H9 (cell line): ENCODE measurements around the gene MARVELD1. TPM values are rescaled to one million over a fixed set of nuclear protein-coding genes. Genes with fewer than 3 reads are reported as not detected.

Experiments
- DNase-seq: peaks from one replicate; pipeline ENCODE4 v3.0.0-alpha.2; 2017
- H2AFZ ChIP-seq: one replicate; pipeline ENCODE4 v1.6.1; 2013; ENCODE audit warnings: mild to moderate bottlenecking, low read length, control low read depth, moderate library complexity
- H2AK5ac ChIP-seq: 2 replicates; pipeline ENCODE4 v1.6.1; 2013; ENCODE audit warnings: low read length, control low read depth, mixed read lengths; ENCODE audit not compliant: insufficient read length
- H2BK120ac ChIP-seq: one replicate; pipeline ENCODE4 v1.6.1; 2013; ENCODE audit warnings: low read depth, mild to moderate bottlenecking, low read length, control low read depth, inconsistent platforms; ENCODE audit not compliant: poor library complexity, severe bottlenecking
- H2BK12ac ChIP-seq: 2 replicates; pipeline ENCODE4 v1.6.1; 2013; ENCODE audit warnings: low read length, control low read depth, mixed read lengths, low read depth; ENCODE audit not compliant: insufficient read length
- H2BK15ac ChIP-seq: 2 replicates; pipeline ENCODE4 v1.6.1; 2013; ENCODE audit warnings: low read depth, low read length, control low read depth
- H2BK20ac ChIP-seq: one replicate; pipeline ENCODE4 v1.6.1; 2013; ENCODE audit warnings: low read depth, mild to moderate bottlenecking, low read length, control low read depth, inconsistent platforms; ENCODE audit not compliant: poor library complexity, severe bottlenecking
- H2BK5ac ChIP-seq: 2 replicates; pipeline ENCODE4 v1.6.1; 2013; ENCODE audit warnings: low read length, control low read depth, mixed read lengths; ENCODE audit not compliant: insufficient read length
- H3K14ac ChIP-seq: 2 replicates; pipeline ENCODE4 v1.6.1; 2013; ENCODE audit warnings: low read length, control low read depth; ENCODE audit not compliant: insufficient read depth
- H3K18ac ChIP-seq: 2 replicates; pipeline ENCODE4 v1.6.1; 2013; ENCODE audit warnings: low read depth, mild to moderate bottlenecking, mixed read lengths, low read length, control low read depth; ENCODE audit not compliant: insufficient read length
- H3K23ac ChIP-seq: 2 replicates; pipeline ENCODE4 v1.6.1; 2013; ENCODE audit warnings: low read length, control low read depth, mixed read lengths, low read depth; ENCODE audit not compliant: insufficient read length
- H3K23me2 ChIP-seq: 2 replicates; pipeline ENCODE4 v1.6.1; 2013; ENCODE audit warnings: low read depth, mild to moderate bottlenecking, mixed read lengths, low read length, control low read depth; ENCODE audit not compliant: insufficient read length, poor library complexity, severe bottlenecking
- H3K27ac ChIP-seq: 2 replicates; pipeline ENCODE4 v1.5.1; 2013; ENCODE audit warnings: low read length, control low read depth, mixed read lengths, low read depth; ENCODE audit not compliant: insufficient read length
- H3K27me3 ChIP-seq: 2 replicates; pipeline ENCODE4 v1.6.1; 2013; ENCODE audit warnings: low read length, control low read depth, inconsistent platforms; ENCODE audit not compliant: insufficient read depth
- H3K4ac ChIP-seq: 2 replicates; pipeline ENCODE4 v1.6.1; 2013; ENCODE audit warnings: low read depth, mild to moderate bottlenecking, control low read depth, inconsistent platforms, low read length, moderate library complexity
- H3K4me1 ChIP-seq: 2 replicates; pipeline ENCODE4 v1.6.1; 2013; ENCODE audit warnings: low read length, control low read depth, inconsistent platforms; ENCODE audit not compliant: insufficient read depth
- H3K4me2 ChIP-seq: 2 replicates; pipeline ENCODE4 v1.6.1; 2013; ENCODE audit warnings: low read length, control low read depth, mixed read lengths; ENCODE audit not compliant: insufficient read length, insufficient read depth
- H3K56ac ChIP-seq: 2 replicates; pipeline ENCODE4 v1.6.1; 2013; ENCODE audit warnings: low read depth, mild to moderate bottlenecking, mixed read lengths, low read length, control low read depth; ENCODE audit not compliant: insufficient read length
- H3K79me1 ChIP-seq: 2 replicates; pipeline ENCODE4 v1.6.1; 2013; ENCODE audit warnings: low read depth, mild to moderate bottlenecking, moderate library complexity, low read length, control low read depth, inconsistent platforms; ENCODE audit not compliant: insufficient read depth, poor library complexity, severe bottlenecking
- H3K79me2 ChIP-seq: 2 replicates; pipeline ENCODE4 v1.6.1; 2013; ENCODE audit warnings: low read length, control low read depth, inconsistent platforms; ENCODE audit not compliant: insufficient read depth
- H3K9ac ChIP-seq: 2 replicates; pipeline ENCODE4 v1.6.1; 2013; ENCODE audit warnings: low read length, control low read depth, mixed read lengths; ENCODE audit not compliant: insufficient read length; ENCODE audit errors: extremely low read depth
- H3K9me3 ChIP-seq: one replicate; pipeline ENCODE4 v1.6.1; 2013; ENCODE audit warnings: low read depth, low read length, inconsistent platforms; ENCODE audit not compliant: control insufficient read depth
- H3T11ph ChIP-seq: one replicate; pipeline ENCODE4 v1.6.1; 2013; ENCODE audit warnings: mild to moderate bottlenecking, low read length, control low read depth, inconsistent platforms
- H4K20me1 ChIP-seq: one replicate; pipeline ENCODE4 v1.6.1; 2013; ENCODE audit not compliant: control insufficient read depth, insufficient read length, insufficient read depth
- H4K5ac ChIP-seq: 2 replicates; pipeline ENCODE4 v1.6.1; 2013; ENCODE audit warnings: low read depth, mild to moderate bottlenecking, mixed read lengths, low read length, control low read depth; ENCODE audit not compliant: insufficient read length
- H4K8ac ChIP-seq: replicated peaks from 2 replicates; pipeline ENCODE4 v1.6.1; 2013; ENCODE audit warnings: low read length, control low read depth, mixed read lengths, low read depth; ENCODE audit not compliant: insufficient read length
- H4K91ac ChIP-seq: 2 replicates; pipeline ENCODE4 v1.6.1; 2013; ENCODE audit warnings: low read depth, mild to moderate bottlenecking, moderate library complexity, mixed read lengths, low read length, control low read depth; ENCODE audit not compliant: insufficient read length
- H3K27ac Mint-ChIP-seq, 3 experiments: 2 replicates in 2 of 3; 3 replicates in 1 of 3; pipeline ENCODE4 v1.8.0; 2020 to 2021; ENCODE audit warnings: mixed read lengths in 3 of 3, mild to moderate bottlenecking in 1 of 3, moderate library complexity in 1 of 3
- H3K27me3 Mint-ChIP-seq: 2 replicates; pipeline ENCODE4 v1.8.0; 2021; ENCODE audit warnings: low read depth, mild to moderate bottlenecking, moderate library complexity, mixed read lengths
- H3K36me3 Mint-ChIP-seq, 3 experiments: 2 replicates in 2 of 3; 3 replicates in 1 of 3; pipeline ENCODE4 v1.8.0; 2020 to 2021; ENCODE audit warnings: low read depth in 3 of 3, mixed read lengths in 3 of 3; ENCODE audit not compliant: insufficient read depth in 1 of 3
- H3K4me1 Mint-ChIP-seq, 2 experiments: 2 replicates each; pipeline ENCODE4 v1.8.0; 2020; ENCODE audit warnings: mixed read lengths in 2 of 2
- H3K4me3 Mint-ChIP-seq, 2 experiments: 2 replicates in 1 of 2; 3 replicates in 1 of 2; pipeline ENCODE4 v1.8.0; 2020 to 2021; ENCODE audit warnings: mild to moderate bottlenecking in 2 of 2, mixed read lengths in 2 of 2, moderate library complexity in 1 of 2
- H3K9me3 Mint-ChIP-seq, 2 experiments: 2 replicates in 1 of 2; 3 replicates in 1 of 2; pipeline ENCODE4 v1.8.0; 2020; ENCODE audit warnings: mild to moderate bottlenecking in 2 of 2, mixed read lengths in 2 of 2, moderate library complexity in 1 of 2
- WGBS: extraction: QIAGEN DNeasy Blood & Tissue Kit; methylation state at CpG from one replicate; pipeline ENCODE4 v1.1.7; 2013; ENCODE audit warnings: missing lambda C conversion rate, low lambda C conversion rate, mixed read lengths; ENCODE audit not compliant: insufficient read length; ENCODE audit errors: extremely low coverage; 5-methylcytosine and 5-hydroxymethylcytosine counted together
- total RNA-seq: library from RNA; stranded (reverse); gene quantifications from 2 replicates; pipeline ENCODE4 v1.2.1, GENCODE V29; 2021
- TF ChIP-seq, protein P1 (sequence below): fragments of 200-600 bp; sonication (generic); conservative IDR thresholded peaks from 3 replicates; pipeline ENCODE4 v1.8.0; 2021; ENCODE audit warnings: antibody characterized with exemption, mild to moderate bottlenecking

The MARVELD1 gene
- total RNA-seq, 1 experiment from 2014 or later, result 26.7 TPM

DNA sequence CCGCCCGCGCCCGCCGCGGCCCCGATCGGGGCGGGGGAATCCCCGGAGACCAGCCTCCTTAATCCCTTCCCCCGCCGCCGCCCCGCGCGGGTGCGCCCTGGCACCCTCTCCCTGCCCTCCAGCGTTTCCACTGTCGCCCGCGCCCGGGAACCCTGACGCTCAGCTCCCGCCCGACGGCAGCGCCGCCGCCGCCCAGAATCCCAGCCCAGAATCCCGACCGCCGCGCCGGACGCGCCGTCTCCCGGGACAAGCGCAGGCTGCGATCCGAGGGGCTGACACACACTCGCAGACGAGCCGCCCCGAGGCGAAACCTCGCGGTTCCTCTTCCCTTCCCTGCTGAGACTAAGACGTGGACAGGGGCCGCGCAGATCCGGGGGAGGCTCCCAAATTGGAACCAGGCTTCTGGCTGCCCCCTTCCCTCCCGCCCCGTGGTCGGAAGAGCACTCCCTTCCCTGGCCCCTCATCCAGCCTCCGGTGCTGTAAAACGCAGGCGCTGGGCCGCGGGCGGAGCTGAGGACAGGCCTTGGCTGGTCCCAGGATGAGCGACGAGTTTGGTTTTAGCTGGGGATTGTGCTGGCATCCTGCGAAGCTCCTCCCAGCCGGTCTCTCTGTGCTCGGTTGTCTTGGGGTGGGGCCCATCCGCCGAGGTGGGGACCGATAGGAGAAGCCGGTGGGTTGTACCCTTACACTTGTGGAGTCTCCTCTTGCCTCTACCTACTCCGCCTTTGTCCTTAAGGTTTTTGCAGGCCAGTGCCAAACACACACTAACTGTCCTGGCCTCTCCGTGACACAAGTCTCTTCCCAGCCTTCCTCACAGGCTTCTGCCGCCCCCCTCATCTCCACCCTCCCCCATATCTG is 1.1 kb downstream of the MARVELD1 start:
- H3K27ac ChIP-seq, result no peak overlapping the region
- Mint-ChIP-seq H3K36me3 (peaks cover 17 to 32% (median 20%) of the 10 kb centered on the region in 3 experiments), H3K4me1 (peaks cover 47 to 51% of the 10 kb centered on the region in 2 experiments)

More for the DNA sequence above, 1.1 kb downstream of the MARVELD1 start:
- Mint-ChIP-seq H3K4me3 (peak overlapping the region; percentile 98 to 99), H3K27me3 (peaks cover 2% of the 10 kb centered on the region; the same call in 1 of the 2 replicates), H3K27ac (peak overlapping the region; percentile 36 to 93 (median 93)), H3K9me3 (no peaks in the 10 kb centered on the region; a peak in 1 of 5 replicates)
- Histone ChIP-seq H3K79me1 (no peaks in the 10 kb centered on the region), H2AK5ac (no peak overlapping the region), H4K8ac (no peak overlapping the region), H3K18ac (peak overlapping the region; percentile 63), H2BK20ac (no peak overlapping the region), H3K23ac (no peak overlapping the region), H4K20me1 (no peaks in the 10 kb centered on the region), H3K27me3 (no peaks in the 10 kb centered on the region), H2AFZ (no peak overlapping the region), H3K14ac (peak overlapping the region; percentile 88), H3K4me2 (peak overlapping the region; percentile 81), H3K9me3 (no peaks in the 10 kb centered on the region), H3K4ac (no peak overlapping the region), H3K79me2 (no peaks in the 10 kb centered on the region), H4K91ac (no peak overlapping the region), H2BK12ac (no peak overlapping the region), H3K4me1 (peaks cover 10% of the 10 kb centered on the region; the same call in 1 of the 2 replicates), H2BK5ac (no peak overlapping the region), H2BK120ac (no peak overlapping the region), H2BK15ac (no peak overlapping the region), H3T11ph (no peak overlapping the region), H3K9ac (peak overlapping the region; percentile 25), H3K56ac (no peak overlapping the region), H3K23me2 (peaks cover 21% of the 10 kb centered on the region), H4K5ac (no peak overlapping the region)
- WGBS, result no CpG with 5 or more reads among the region's 74 CpGs
- peak; percentile 86 for DNase-seq
- TF ChIP-seq, protein P1, sequence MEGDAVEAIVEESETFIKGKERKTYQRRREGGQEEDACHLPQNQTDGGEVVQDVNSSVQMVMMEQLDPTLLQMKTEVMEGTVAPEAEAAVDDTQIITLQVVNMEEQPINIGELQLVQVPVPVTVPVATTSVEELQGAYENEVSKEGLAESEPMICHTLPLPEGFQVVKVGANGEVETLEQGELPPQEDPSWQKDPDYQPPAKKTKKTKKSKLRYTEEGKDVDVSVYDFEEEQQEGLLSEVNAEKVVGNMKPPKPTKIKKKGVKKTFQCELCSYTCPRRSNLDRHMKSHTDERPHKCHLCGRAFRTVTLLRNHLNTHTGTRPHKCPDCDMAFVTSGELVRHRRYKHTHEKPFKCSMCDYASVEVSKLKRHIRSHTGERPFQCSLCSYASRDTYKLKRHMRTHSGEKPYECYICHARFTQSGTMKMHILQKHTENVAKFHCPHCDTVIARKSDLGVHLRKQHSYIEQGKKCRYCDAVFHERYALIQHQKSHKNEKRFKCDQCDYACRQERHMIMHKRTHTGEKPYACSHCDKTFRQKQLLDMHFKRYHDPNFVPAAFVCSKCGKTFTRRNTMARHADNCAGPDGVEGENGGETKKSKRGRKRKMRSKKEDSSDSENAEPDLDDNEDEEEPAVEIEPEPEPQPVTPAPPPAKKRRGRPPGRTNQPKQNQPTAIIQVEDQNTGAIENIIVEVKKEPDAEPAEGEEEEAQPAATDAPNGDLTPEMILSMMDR, result no peak
